HG03196 (cell line): Measurements from ENCODE around the gene HPSE2.

Experiments used
- ATAC-seq: cut with Tn5 transposase; IDR thresholded peaks from one replicate; pipeline ENCODE4 v1.9.1; 2021; ENCODE audit not compliant: unreplicated experiment

Gene HPSE2

DNA sequence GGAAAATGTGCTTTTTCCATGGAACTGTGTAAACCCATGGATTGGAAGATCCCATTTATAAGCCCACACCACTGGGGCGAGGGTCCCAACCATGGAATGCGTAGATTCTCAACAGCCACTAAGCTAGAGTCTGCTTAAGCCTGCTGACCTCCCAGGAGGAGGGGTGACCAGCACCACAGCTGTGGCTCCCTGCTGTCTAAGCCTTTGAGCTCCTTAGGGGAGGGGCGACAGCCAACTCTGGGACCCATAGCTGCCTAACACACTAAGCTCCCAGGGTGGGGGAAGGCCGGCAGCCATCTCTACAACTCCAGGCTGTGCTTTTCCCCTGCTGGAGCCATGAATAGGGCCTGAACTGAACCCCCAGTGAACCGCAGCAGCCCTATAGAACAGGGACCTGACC, 539.1 kb downstream of the HPSE2 start:
- no peak for ATAC-seq

DNA sequence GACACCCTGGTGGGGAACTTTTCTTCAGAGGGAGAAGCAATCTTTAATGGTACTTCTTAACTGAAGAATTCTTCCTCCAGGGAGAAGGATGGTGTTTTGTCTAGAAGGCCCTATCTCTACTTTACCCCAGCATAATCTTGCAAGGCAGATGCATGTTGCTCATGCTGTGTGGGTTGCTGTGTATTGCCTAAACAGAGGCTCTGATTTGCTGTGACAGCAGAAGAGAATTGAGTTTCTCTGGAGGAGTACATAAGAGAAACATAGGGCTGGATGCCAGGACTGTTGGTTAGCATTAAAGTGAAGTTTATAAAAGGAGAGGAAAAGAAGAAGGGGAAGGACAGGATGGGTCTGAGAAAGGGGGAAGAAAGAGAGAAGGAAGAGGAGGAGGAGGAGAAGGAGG, 540.8 kb downstream of the HPSE2 start:
- no peak for ATAC-seq

DNA sequence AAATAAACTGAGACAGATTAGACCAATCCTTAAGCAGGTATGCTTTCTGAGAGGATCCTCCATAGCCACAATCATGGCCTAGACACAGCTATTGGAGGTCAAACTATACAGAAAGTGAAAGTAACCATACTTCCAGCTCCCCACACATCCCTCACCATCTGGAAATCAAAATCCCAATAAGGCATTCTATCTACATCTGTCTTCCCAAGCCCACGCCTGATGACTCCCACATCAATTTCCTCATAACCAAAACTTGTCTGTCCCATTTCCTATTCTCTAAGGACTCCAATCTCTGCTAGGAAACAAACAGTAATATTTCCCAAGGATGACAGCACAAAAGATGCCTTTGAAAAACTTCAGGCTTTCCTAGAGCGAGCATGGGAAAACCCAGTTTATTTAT, 541.6 kb downstream of the HPSE2 start:
- no peak for ATAC-seq

DNA sequence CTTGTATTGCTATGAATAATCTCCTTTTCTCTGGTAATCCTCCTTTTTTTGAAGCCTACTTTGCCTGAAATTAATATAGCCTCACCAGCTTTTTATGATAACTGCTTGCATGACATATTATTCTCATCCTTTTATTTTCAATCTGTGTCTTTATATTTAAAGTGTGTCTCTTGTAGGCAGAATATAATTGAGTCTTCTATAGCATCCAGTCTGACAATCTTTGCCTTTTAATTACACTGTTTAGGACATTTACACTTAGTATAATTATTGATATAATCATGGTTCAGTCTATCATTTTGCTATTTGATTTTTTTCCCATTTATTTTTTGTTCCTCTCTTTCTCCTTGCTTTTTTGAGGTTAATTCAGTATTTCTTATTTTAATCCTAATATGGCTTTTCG, 548.0 kb downstream of the HPSE2 start:
- ATAC-seq: no peak

DNA sequence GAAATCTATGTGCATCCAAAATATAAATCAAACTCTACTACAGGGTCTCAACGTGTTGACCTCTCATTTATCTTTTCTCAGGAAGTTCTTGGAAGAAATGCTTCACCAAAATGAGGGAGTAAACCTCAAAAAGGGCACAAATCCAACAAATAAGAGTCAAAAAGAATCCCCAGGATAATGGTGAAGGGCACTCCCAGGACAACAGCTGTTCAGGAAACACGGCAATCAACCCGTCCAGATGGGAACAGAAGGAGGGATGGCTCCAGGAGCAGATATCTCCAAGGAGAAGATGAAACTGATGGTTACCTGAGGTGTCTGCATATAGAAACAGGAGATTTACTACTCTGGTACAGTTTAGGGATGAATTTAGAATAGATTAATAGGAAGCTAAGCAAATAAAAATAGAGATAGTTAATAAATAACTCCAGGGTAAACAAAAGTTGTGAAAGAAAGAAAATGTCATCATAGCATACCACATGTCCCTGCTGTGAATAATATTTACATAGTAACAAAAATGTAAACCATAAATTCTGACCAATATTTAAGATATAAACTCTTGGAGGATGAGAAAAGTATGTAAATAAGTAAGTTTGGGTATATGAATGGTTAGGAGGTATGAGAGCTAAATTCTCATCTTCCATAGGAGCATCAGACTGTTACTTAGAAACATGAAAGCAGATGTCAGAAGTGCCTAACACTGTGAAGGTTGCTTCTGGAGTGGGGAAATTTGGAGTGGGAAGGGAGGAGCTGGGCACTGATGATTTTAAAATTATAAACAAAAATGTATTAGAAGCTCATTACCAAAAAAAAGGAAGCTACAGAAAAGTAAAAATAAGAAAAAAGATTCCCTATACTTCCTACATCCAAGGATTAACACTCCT, 551.4 kb downstream of the HPSE2 start:
- no peak for ATAC-seq

DNA sequence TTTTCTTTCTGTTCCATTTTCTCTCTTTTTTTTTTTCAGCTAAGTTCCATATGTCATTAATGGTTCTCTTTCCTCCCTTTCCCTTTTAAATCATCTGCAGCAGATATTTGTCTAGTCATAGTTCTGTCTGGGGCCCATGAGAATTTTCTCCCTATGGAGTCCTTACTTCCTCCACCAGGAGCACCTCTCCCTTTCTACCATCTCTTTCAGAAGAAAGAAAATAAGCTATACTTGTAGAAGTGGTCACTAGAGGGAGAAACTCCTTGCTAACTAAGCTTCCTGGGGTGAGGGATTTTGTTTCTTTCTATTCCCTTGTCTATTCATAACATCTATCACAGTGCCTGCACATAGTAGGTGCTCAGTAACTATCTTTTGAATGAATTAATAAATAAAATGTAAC, 558.8 kb downstream of the HPSE2 start:
- no peak for ATAC-seq

DNA sequence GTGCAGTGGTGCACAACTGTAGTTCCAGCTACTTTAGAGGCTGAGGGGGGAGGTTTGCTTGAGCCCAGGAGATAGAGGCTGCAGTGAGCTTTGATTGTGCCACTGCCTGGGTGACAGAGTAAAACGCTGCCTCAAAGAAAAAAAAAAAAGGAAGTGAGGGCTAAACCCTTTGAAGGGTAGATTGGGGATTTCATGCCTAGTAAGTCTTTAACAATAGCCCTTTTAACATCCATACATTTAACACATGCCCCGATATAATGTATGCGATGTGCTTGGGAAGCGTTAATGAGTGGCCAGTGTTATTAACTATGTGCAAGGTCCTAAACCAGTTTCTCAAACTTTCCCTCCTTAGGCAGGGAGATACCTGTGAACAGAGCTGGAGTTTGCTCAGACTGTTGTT, 559.8 kb downstream of the HPSE2 start:
- ATAC-seq: no peak

DNA sequence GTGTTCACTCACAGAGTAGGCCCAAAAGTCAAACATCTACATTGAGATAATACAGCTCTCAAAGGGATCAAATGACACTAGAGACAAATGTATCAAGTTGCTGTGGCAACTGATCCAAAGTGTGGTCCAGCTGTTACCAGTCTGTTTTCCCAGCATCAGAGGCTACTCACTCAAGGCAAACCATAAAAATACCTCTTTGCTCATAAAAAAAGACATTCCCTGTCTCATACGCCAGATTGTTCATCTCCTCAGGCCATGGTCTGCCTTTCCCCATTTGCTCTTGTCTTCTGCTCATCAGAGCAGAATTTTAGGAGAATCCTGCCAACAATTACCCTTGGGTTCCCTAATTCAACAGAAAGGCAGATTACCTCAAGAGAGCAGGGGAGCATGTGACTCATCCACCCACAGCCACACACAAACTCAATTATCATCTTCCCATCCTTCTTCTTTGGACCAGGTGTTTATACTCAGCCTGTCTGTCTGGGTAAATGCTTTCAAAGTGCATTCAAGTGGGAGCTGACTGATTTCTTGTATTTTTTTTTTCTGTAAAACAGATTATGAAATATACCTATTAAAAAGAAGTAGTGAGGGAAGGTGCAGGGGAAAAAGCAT, 562.4 kb downstream of the HPSE2 start:
- ATAC-seq: no peak

DNA sequence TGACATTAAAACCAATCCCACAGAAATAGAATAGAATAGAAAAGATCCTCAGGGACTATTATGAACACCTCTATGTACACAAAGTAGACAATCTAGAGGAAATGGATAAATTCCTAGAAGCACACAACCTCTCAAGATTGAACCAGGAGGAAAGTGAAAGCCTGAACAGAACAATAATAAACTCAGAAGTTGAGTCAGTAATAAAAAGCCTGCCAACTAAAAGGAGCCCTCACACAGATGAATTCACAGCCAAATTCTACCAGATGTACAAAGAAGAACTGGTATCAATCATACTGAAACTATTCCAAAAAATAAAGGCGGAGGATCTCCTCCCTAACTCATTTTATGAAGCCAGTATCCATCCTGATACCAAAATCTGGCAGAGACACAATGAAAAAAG, 568.6 kb downstream of the HPSE2 start:
- no peak for ATAC-seq

DNA sequence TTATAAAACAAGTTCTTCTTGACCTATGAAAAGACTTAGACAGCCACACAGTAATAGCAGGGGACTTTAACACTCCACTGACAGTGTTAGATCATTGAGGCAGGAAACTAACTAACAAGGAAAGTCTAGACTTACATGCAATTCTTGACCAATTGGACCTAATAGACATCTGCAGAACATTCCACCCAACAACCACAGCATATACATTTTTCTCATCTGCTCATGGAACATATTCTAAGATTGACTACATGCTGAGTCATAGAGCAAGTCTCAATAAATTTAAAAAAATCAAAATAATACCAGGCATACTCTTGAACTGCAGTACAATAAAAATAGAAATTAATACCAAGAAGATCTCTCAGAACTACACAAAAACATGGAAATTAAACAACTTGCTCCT, 569.4 kb downstream of the HPSE2 start:
- ATAC-seq: no peak

DNA sequence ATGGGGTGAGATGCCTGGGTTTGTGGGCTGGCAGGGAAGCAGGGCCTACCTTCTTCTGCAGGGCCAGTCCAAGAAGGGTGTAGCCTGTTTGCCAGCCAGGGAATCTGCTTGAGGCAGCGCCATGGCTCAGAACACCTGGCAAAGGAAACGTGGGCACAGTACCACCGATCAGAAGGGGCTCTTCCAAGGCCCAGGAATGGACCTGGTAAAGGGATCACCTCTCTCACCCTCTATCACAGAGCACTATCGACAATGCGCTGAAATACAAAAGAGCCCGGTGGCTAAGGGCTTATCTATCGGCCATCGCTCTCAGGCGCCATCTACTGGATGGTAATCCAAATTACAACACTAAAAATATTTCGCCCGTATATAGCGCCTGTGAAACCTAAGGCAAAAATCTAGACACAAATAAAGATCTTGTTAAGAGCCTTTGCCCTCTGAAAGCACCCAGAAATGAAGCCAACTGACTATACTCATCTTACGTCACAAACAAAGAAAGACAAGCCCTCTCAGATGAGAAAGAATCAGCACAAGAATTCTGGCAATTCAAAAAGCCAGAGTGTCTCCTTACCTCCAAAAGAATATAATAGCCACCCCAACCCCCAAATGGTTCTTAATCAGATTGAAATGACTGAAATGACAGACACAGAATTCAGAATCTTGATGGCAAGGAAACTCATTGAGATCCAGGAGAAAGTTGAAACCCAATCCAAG, 571.2 kb downstream of the HPSE2 start:
- ATAC-seq: no peak

DNA sequence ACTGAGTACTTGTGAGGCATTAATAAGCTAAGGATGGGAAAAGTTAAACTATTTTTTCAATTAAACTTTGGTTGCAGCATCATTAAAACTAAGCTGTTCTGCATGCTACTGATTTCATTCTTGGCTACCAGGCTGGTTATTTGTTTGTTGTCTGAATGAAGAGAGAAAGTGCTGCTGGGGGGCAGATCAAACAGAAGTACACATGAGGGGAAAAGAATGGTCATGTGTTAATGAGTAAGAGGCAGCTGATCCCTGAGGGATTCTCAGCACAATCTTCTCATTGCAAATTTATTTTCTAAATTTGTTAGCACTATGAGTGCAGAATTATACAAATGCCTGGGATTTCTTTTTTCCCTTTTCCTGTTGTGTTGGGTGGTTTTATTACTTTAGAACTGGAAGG, 575.7 kb downstream of the HPSE2 start:
- ATAC-seq: no peak

DNA sequence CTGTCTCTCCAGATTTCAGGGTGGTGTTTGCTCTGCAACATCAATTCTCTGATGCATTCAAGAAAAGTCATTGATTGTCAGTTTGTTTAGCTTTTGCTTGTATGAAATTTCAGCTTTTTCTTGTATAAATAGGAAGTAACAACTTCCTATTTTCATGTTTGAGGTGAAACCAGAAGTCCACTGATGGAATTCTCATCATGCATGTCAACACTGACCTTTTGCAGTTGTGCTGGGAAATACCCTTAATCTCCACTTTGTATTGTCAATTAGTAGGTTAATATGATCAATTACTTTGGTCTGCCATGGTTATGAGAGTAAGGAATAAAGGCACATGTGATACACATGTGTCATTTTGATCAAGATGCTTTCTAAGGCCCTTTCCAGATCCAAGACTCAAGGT, 580.2 kb downstream of the HPSE2 start:
- no peak for ATAC-seq

DNA sequence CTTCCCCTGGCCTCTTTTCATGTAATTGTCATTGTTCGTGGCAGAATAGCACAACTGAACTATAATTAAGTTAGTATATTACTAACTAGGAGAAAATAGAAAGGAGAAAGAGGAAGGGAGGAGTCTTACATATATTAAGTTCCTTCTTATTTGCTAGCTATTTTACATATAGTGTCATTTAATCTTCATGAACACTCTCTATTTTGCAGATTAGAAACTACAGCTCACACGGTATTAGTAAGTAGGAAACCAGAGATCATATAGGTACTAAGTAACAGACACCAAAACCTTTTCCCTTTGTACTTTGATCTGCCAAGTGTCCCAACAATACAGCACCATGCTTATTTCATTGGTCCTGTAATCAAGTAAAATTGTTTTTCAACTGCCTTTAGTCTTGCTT, 586.5 kb downstream of the HPSE2 start:
- ATAC-seq: no peak

DNA sequence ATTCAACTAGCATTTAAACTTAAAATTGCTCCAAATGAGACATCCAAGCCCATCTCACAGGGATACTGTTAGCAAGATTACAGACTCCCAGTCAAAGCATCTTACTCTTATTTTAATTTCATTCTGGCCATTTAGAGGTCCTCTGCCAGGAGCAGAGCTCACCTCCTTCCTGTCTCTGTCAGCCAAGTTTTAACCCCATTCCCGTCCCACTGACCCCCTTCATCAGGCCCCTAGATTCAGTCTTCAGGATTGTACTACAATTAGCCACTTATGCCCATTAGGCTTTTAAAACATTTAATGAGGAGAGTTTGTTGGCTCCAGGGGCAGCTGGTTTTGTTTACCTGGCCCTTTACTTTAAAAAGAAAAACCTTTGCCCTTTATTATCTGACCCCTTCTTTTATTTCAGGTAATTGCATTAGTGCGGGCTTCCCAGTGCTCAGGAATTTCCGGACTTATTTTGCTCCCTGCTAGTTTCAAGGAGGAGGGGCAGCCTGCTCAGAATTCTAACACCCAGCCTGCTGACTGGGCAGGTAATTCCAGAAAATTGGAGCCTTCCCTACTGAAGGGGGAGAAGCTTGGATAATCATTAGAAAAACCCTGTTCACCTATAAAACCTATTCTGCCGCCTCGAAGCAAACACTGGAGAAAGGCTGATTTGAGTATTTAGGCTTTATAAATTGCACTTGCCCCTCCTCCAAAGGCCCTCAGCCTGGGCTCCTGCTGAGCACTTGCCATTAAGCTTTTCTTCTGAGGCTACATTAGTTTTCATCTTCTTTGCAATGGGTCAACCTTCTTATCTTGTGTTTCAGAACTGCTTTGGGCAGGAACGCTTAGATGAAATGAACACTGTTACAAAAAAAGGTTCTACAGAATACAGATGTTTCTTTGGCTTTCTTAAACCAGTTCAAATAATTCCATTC, 588.4 kb downstream of the HPSE2 start:
- ATAC-seq: no peak

DNA sequence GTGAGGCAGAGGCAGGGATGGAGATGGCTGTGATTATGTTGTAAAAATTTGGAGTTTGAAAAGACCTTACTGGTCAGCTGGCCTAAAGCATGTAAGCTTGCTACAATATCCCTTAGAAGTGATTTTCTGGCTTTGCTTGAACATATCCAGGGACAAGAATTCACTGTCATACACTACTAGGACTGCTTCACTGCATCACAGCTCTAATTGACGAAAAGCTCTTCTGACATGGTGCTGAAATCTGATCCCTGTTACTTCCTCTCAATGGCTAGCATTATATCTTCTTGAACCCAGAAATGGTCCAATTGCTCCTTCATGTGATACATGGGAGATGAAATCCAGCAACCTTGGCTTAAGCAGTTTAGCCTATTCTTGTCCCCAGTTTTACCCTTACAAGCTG, 591.2 kb downstream of the HPSE2 start:
- ATAC-seq: no peak

DNA sequence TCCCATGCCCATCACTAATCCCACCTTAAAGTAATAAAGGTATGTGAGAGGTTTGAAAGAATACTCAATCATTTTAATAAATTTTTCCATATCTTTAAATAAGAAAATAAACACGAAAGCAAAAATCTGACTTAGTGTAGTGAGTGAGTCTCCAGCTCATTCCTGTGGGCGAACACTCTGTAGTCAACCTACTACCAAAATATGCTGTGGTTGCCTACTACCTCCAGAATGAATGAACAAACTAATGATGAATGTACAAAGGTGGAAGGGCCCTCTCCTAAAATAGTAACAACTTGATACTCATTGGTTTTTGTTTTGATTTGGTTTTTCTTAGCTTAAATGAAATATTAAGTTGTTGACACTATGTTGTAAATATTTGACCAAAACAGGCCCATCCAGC, 593.4 kb downstream of the HPSE2 start:
- ATAC-seq: no peak

DNA sequence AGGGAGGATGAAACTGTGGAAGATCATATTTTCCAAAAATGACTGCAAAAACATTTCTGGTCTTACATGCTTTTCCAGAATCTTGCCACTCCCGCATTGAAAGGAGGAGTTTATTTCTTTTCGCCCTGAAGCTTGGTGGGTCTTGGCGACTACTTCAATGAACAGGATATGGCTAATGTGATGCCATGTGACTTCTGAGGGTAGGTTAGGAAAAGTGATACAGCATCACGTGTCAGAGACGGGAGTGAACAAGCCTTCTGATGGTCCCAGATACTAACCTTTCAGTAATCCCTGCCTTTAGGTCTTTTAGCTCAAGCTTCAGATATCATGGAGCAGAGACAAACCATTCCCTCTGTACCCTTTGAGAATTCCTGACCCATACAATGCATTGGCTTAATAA, 596.7 kb downstream of the HPSE2 start:
- no peak for ATAC-seq

DNA sequence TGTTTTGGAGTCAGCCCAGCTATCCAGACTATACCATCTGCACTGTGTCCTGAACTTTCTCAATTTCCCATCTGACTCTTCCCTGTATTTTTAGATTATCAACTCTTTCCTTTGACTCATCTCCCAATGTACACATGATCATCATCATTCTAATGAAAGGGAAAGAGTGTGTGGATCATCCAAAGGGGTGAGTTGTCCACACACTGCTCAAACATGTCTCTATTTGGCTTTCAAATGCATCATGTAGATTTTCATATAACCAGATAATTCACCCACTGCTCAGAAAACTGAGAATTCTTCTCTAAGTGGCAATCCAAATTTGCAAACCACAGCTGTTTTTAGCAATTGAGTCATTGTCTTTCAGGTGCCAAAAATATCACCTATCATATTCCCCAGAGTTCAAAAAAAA, 598.7 kb downstream of the HPSE2 start:
- ATAC-seq: no peak

DNA sequence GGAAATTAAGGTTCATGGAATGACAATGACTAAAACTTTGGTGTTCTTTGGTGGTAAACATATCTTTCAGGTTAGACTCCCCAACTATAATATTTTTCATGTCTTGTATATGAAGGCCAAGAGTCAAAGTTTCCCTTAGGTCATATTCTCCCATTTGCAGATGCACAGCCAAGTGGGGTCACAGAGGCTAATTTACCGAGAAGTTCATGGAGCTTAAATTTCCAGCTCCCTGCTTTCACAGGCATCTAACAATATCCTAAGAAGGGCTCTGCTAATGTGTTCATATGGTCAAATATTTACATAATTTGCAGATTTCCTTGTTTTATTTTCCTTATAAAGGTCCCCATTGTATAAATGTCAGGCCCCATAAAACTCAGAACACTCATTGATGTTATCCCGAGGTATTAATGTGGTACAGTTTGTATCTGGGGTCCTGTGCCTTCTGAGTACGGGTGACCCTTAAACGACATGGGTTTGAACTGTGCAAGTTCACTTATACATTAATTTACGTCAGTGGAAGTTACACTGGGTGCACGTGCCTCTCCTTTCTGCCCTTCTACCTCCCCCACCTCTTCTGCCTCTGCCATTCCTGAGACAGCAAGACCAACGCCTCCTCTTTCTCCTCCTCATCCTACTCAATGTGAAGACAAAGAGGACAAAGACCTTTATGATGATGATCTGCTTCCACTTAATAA, 603.0 kb downstream of the HPSE2 start:
- no peak for ATAC-seq
